HepG2 (cell line): Measurements from ENCODE around the gene ZNF648. TPM values are rescaled to one million over a fixed set of nuclear protein-coding genes. Genes with fewer than 3 reads are reported as not detected.

Source experiments
- ATAC-seq: fragments of 200-7000 bp; cut with Tn5 transposase; 3 replicates; pipeline ENCODE4 v1.9.1; 2020; ENCODE audit warnings: mild to moderate bottlenecking, moderate library complexity
- BruUV-seq: library from RNA; stranded (reverse); fragments of 400-500 nt; replicated peaks from 2 replicates; lab custom pipeline; 2021; lab: Mats Ljungman, UMichigan
- CTCF ChIA-PET: fragments of 300-600 bp; formaldehyde crosslinking; extraction: SDS; loops from one replicate; lab custom pipeline; 2021; ENCODE audit warnings: low total read pairs, inconsistent platforms, low intra/inter-chr PET ratio; lab: Yijun Ruan, JAX
- POLR2A ChIA-PET: fragments of 350-600 bp; sonication (Branson Sonifier 250); formaldehyde crosslinking; loops from one replicate; lab custom pipeline; 2020; ENCODE audit warnings: antibody characterized with exemption, inconsistent platforms; lab: Yijun Ruan, JAX
- DNase-seq: peaks from one replicate; pipeline ENCODE4 v3.0.0-alpha.2; 2015; ENCODE audit warnings: low spot score
- FAIRE-seq: peaks from 3 replicates; lab custom pipeline; 2011; peaks lifted over from hg19 to GRCh38; lab: Jason Lieb, UNC
- H2AFZ ChIP-seq: one replicate; pipeline ENCODE4 v1.6.1; 2011; ENCODE audit warnings: low read length, inconsistent platforms
- H3K27ac ChIP-seq: fragments of 300-600 bp; 3 replicates; pipeline ENCODE4 v1.8.0; 2011; ENCODE audit warnings: mixed run types, mild to moderate bottlenecking, mixed read lengths, low read length, inconsistent platforms; ENCODE audit not compliant: insufficient read depth; ENCODE audit errors: extremely low read length
- H3K27me3 ChIP-seq, 2 experiments: fragments of 200-600 bp in 1 of 2; 2 replicates in 1 of 2; 3 replicates in 1 of 2; pipeline versions ENCODE4 v1.6.0 to v1.8.0; 2011; ENCODE audit warnings: low read length in 2 of 2, mild to moderate bottlenecking in 2 of 2, moderate library complexity in 2 of 2, inconsistent platforms in 1 of 2; ENCODE audit not compliant: insufficient read depth in 2 of 2, control insufficient read depth in 1 of 2
- H3K36me3 ChIP-seq, 2 experiments: fragments of 200-600 bp in 1 of 2; replicated peaks in 1 of 2; 2 replicates in 1 of 2; 3 replicates in 1 of 2; pipeline versions ENCODE4 v1.5.1 to v1.8.0; 2011; ENCODE audit warnings: low read length in 2 of 2, inconsistent platforms in 1 of 2; ENCODE audit not compliant: insufficient read depth in 2 of 2, control insufficient read depth in 1 of 2
- H3K4me1 ChIP-seq: 2 replicates; pipeline ENCODE4 v1.5.1; 2012; ENCODE audit warnings: low read length, inconsistent platforms; ENCODE audit not compliant: insufficient read depth
- H3K4me2 ChIP-seq: 2 replicates; pipeline ENCODE4 v1.6.0; 2011; ENCODE audit warnings: low read depth, low read length, inconsistent platforms
- H3K4me3 ChIP-seq, 3 experiments: fragments of 200-600 bp in 1 of 3; sonication (generic), shearing (Covaris generic) in 1 of 3; replicated peaks in 1 of 3; 2 replicates each; pipeline ENCODE4 v1.5.1; 2011 to 2016; ENCODE audit warnings: low read length in 3 of 3, inconsistent platforms in 2 of 3, low read depth in 2 of 3, mild to moderate bottlenecking in 2 of 3, control low read depth in 1 of 3, mixed read lengths in 1 of 3; ENCODE audit not compliant: insufficient read depth in 1 of 3
- H3K79me2 ChIP-seq: one replicate; pipeline ENCODE4 v1.6.1; 2011; ENCODE audit warnings: low read length, inconsistent platforms; ENCODE audit not compliant: insufficient read depth
- H3K9ac ChIP-seq: 2 replicates; pipeline ENCODE4 v1.6.0; 2011; ENCODE audit warnings: mild to moderate bottlenecking, low read depth, low read length, inconsistent platforms; ENCODE audit not compliant: insufficient read depth
- H3K9me3 ChIP-seq: 2 replicates; pipeline ENCODE4 v1.5.1; 2012; ENCODE audit warnings: mild to moderate bottlenecking, low read length
- H4K20me1 ChIP-seq: 2 replicates; pipeline ENCODE4 v1.6.0; 2011; ENCODE audit warnings: inconsistent platforms, mild to moderate bottlenecking, low read length, moderate library complexity; ENCODE audit not compliant: insufficient read depth
- DBP ChIP-seq: sonication (generic); formaldehyde crosslinking; IDR thresholded peaks from 2 replicates; pipeline ENCODE4 v1.4.0; 2020; ENCODE audit warnings: missing genetic modification reagents; ENCODE audit errors: not compliant biosample characterization
- DPF2 ChIP-seq: sonication (generic); formaldehyde crosslinking; IDR thresholded peaks from 2 replicates; pipeline ENCODE4 v1.4.0; 2020; ENCODE audit warnings: mild to moderate bottlenecking, low read depth, missing genetic modification reagents, borderline replicate concordance
- HDAC2 ChIP-seq: sonication (generic); formaldehyde crosslinking; IDR thresholded peaks from 2 replicates; pipeline ENCODE4 v1.4.0; 2020; ENCODE audit warnings: missing genetic modification reagents
- KDM5A ChIP-seq: fragments of 200-600 bp; sonication (generic); IDR thresholded peaks from 2 replicates; pipeline ENCODE4 v1.7.0; 2018; ENCODE audit warnings: antibody characterized with exemption, mild to moderate bottlenecking, low read length, borderline replicate concordance
- TERF1 ChIP-seq: sonication (generic); formaldehyde crosslinking; IDR thresholded peaks from 2 replicates; pipeline ENCODE4 v1.8.0; 2022; ENCODE audit warnings: mild to moderate bottlenecking, missing genetic modification reagents, moderate library complexity
- ZNF33A ChIP-seq: sonication (generic); formaldehyde crosslinking; IDR thresholded peaks from 2 replicates; pipeline ENCODE4 v1.5.1; 2020; ENCODE audit warnings: missing genetic modification reagents, mild to moderate bottlenecking, moderate library complexity, borderline replicate concordance
- ZNF746 ChIP-seq: sonication (generic); formaldehyde crosslinking; IDR thresholded peaks from 2 replicates; pipeline ENCODE4 v1.8.0; 2022; ENCODE audit warnings: mild to moderate bottlenecking, missing genetic modification reagents
- WGBS: methylation state at CpG from one replicate; pipeline ENCODE4 v1.1.6; 2017; ENCODE audit warnings: low lambda C conversion rate; 5-methylcytosine and 5-hydroxymethylcytosine counted together
- in situ Hi-C: cut with HindIII; loops from 2 replicates; pipeline ENCODE4 v1.10.0; 2017; ENCODE audit warnings: low pct_unique_long_range_greater_than_20kb; ENCODE audit not compliant: extremely low pct_ligation_motif_present
- intact Hi-C: fragments of 100-400 bp; cut with micrococcal nuclease; formaldehyde crosslinking; loops from one replicate; pipeline ENCODE4 v1.10.0; 2022; ENCODE audit not compliant: unreplicated experiment
- polyA plus RNA-seq, 8 experiments: library from polyadenylated mRNA; depleted of rRNA in 3 of 8; stranded (reverse) in 7 of 8; unstranded in 1 of 8; fragments of >200 nt; fragmentation: Illumina TruSeq in 4 of 8; extraction: Trizol in 4 of 8; gene quantifications; 2 replicates each; pipeline versions ENCODE4 v1.2.1 to v1.2.3, GENCODE V29; 2011 to 2016; ENCODE audit warnings: low read depth in 4 of 8, missing spikeins in 1 of 8, mixed read lengths in 1 of 8; ENCODE audit not compliant: insufficient read depth in 1 of 8
- total RNA-seq, 5 experiments: library from RNA; depleted of rRNA; stranded (reverse); fragments of >200 nt; fragmentation: Illumina TruSeq; extraction: Trizol; gene quantifications; 2 replicates each; pipeline ENCODE4 v1.2.3, GENCODE V29; 2016; ENCODE audit warnings: low read depth in 1 of 5

The ZNF648 gene
- total and polyA plus RNA-seq, 2 of the 13 experiments (the other 11 are each of a cell fraction or from before 2014, with no cell fraction given) = 0.13 to 0.37 TPM

- intact Hi-C loops = loop anchor here (2.0 to 10.0 kb wide), 2 partner anchors 225 to 603 kb away; no protein-coding TSS in a partner anchor
- Histone ChIP-seq H3K27me3 (no peaks in the 10 kb centered on the region; a peak in 1 of 5 replicates), H3K9ac (no peak overlapping the region), H3K79me2 (no peaks in the 10 kb centered on the region), H3K9me3 (no peaks in the 10 kb centered on the region), H4K20me1 (no peaks in the 10 kb centered on the region), H3K4me2 (no peak overlapping the region), H3K4me3 (no peak overlapping the region), H2AFZ (no peak overlapping the region), H3K27ac (no peak overlapping the region), H3K4me1 (peaks cover 7% of the 10 kb centered on the region), H3K36me3 (no peaks in the 10 kb centered on the region)
- 19% methylated on average over 3 of the region's 3 CpGs for WGBS
- TF ChIP-seq ZNF33A (CRISPR knock-in tag) (no peak), HDAC2 (CRISPR knock-in tag) (no peak), ZNF746 (no peak), TERF1 (CRISPR knock-in tag) (no peak), KDM5A (no peak), DPF2 (CRISPR knock-in tag) (no peak), DBP (CRISPR knock-in tag) (no peak)
- no TSS peak for BruUV-seq
- in situ Hi-C loops = loop anchor here (5.0 to 25.0 kb wide), 2 partner anchors 317 to 707 kb away; partner anchors contain the start of gene NPL
- FAIRE-seq (no peak), ATAC-seq (no peak), DNase-seq (no peak)
- POLR2A ChIA-PET = interaction anchor here (0.7 kb wide), 1 partner anchor 175 kb away, joined by 3 read pairs; no protein-coding TSS in a partner anchor
- CTCF ChIA-PET = no interaction called here
Measured at GRCh38 chr1:182080040-182080439, 18.5 kb upstream of the ZNF648 start.
